Fibroblast of lung (primary cell): ENCODE measurements around the gene TH. TPM values are rescaled to one million over a fixed set of nuclear protein-coding genes. Genes with fewer than 3 reads are reported as not detected.
"Not testable (repeated sequence)": the region's sequence is repeated elsewhere in the genome, so short reads cannot be mapped to it uniquely, and the experiment has no call there.

Source experiments
- DNase-seq, 2 donors: peaks; one replicate each; pipeline versions ENCODE4 v3.0.0 to v3.0.0-alpha.2; 2010; ENCODE audit warnings: low read depth in 2 of 2
- H2AFZ ChIP-seq: 2 replicates; pipeline ENCODE4 v1.5.1; 2012; ENCODE audit warnings: low read length, control low read depth, inconsistent platforms
- H3K27ac ChIP-seq: 2 replicates; pipeline ENCODE4 v1.5.1; 2011; ENCODE audit warnings: low read length, control low read depth; ENCODE audit not compliant: insufficient read depth
- H3K27me3 ChIP-seq: 2 replicates; pipeline ENCODE4 v1.5.1; 2011; ENCODE audit warnings: mild to moderate bottlenecking, low read length; ENCODE audit not compliant: control insufficient read depth, insufficient read depth
- H3K36me3 ChIP-seq: 2 replicates; pipeline ENCODE4 v1.5.1; 2011; ENCODE audit warnings: low read length; ENCODE audit not compliant: control insufficient read depth, insufficient read depth
- H3K4me1 ChIP-seq: 2 replicates; pipeline ENCODE4 v1.5.1; 2011; ENCODE audit warnings: low read length; ENCODE audit not compliant: control insufficient read depth, insufficient read depth; ENCODE audit errors: extremely low read depth
- H3K4me2 ChIP-seq: 2 replicates; pipeline ENCODE4 v1.5.1; 2011; ENCODE audit warnings: low read length, control low read depth; ENCODE audit not compliant: insufficient read depth; ENCODE audit errors: extremely low read depth
- H3K4me3 ChIP-seq, 4 experiments: fragments of 200-600 bp in 1 of 4; sonication (generic) in 1 of 4; replicated peaks in 1 of 4; 2 replicates each; pipeline ENCODE4 v1.5.1; 2011 to 2016; ENCODE audit warnings: low read length in 4 of 4, low read depth in 3 of 4, mild to moderate bottlenecking in 3 of 4, control low read depth in 2 of 4, inconsistent platforms in 1 of 4, mixed read lengths in 1 of 4; ENCODE audit not compliant: insufficient read depth in 1 of 4; ENCODE audit errors: control extremely low read depth in 1 of 4
- H3K79me2 ChIP-seq: 2 replicates; pipeline ENCODE4 v1.5.1; 2012; ENCODE audit warnings: mild to moderate bottlenecking, low read length, inconsistent platforms; ENCODE audit not compliant: control insufficient read depth, insufficient read depth
- H3K9ac ChIP-seq: 2 replicates; pipeline ENCODE4 v1.5.1; 2011; ENCODE audit warnings: mild to moderate bottlenecking, low read length, control low read depth; ENCODE audit not compliant: insufficient read depth
- H3K9me3 ChIP-seq: 2 replicates; pipeline ENCODE4 v1.5.1; 2012; ENCODE audit warnings: low read depth, low read length; ENCODE audit not compliant: control insufficient read depth, insufficient read depth
- H4K20me1 ChIP-seq: 2 replicates; pipeline ENCODE4 v1.5.1; 2011; ENCODE audit warnings: low read length; ENCODE audit not compliant: control insufficient read depth, insufficient read depth; ENCODE audit errors: extremely low read depth
- EZH2 ChIP-seq: IDR thresholded peaks from 2 replicates; pipeline ENCODE4 v1.5.1; 2012; ENCODE audit warnings: low read length, control low read depth, mild to moderate bottlenecking; ENCODE audit errors: missing control alignments
- polyA plus RNA-seq, 2 donors: library from polyadenylated mRNA; depleted of rRNA in 1 of 2; stranded (reverse) in 1 of 2; unstranded in 1 of 2; fragments of >200 nt; gene quantifications; 2 replicates each; pipeline ENCODE4 v1.2.1, GENCODE V29; 2011 to 2012; ENCODE audit warnings: missing spikeins in 1 of 2
- total RNA-seq: library from RNA; depleted of rRNA; stranded (reverse); fragments of >200 nt; gene quantifications from 2 replicates; pipeline ENCODE4 v1.2.1, GENCODE V29; 2014
- TF ChIP-seq, protein P1 (sequence below), 2 donors: IDR thresholded peaks in 1 of 2; conservative IDR thresholded peaks in 1 of 2; 1 replicate in 1 of 2; 2 replicates in 1 of 2; pipeline ENCODE4 v1.5.1; 2011 to 2012; ENCODE audit warnings: low read length in 2 of 2, control low read depth in 1 of 2, inconsistent platforms in 1 of 2, low read depth in 1 of 2, mild to moderate bottlenecking in 1 of 2

TH gene
- total and polyA plus RNA-seq, 2 donors (not counting 1 experiment from before 2014, with no cell fraction given), result 0.17 TPM; not detected in 1

DNA sequence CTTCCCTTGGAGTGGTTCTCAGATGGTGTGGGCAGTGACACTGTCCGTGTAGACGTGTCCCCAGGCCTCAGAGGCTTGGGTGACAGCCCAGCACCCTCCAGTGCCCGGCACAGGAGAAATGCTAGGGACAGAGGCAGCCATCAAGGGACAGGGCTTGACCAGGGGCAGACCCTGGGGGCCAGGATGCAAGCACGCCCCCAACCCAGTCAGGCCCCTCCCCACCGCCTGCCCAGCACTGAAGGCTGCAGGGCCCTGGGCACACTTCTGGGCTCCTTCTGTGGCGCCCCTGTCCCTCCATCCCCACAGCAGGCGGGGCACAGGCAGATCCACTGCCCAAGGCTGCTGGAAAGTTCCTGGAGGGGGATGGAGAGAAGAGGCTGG is 43.5 kb downstream of the TH start:
- Histone ChIP-seq H3K4me3 (no peak overlapping the region), H2AFZ (no peak overlapping the region), H3K4me2 (no peak overlapping the region), H3K9ac (no peak overlapping the region), H3K36me3 (no peaks in the 10 kb centered on the region), H3K27ac (no peak overlapping the region), H4K20me1 (no peaks in the 10 kb centered on the region), H3K4me1 (no peaks in the 10 kb centered on the region), H3K9me3 (no peaks in the 10 kb centered on the region), H3K79me2 (no peaks in the 10 kb centered on the region), H3K27me3 (no peaks in the 10 kb centered on the region)
- DNase-seq, result no peak
- TF ChIP-seq EZH2, result no peak
- TF ChIP-seq, protein P1, sequence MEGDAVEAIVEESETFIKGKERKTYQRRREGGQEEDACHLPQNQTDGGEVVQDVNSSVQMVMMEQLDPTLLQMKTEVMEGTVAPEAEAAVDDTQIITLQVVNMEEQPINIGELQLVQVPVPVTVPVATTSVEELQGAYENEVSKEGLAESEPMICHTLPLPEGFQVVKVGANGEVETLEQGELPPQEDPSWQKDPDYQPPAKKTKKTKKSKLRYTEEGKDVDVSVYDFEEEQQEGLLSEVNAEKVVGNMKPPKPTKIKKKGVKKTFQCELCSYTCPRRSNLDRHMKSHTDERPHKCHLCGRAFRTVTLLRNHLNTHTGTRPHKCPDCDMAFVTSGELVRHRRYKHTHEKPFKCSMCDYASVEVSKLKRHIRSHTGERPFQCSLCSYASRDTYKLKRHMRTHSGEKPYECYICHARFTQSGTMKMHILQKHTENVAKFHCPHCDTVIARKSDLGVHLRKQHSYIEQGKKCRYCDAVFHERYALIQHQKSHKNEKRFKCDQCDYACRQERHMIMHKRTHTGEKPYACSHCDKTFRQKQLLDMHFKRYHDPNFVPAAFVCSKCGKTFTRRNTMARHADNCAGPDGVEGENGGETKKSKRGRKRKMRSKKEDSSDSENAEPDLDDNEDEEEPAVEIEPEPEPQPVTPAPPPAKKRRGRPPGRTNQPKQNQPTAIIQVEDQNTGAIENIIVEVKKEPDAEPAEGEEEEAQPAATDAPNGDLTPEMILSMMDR (conservative IDR thresholded peaks at IDR 0.05 in 1 of 2, IDR thresholded peaks at IDR 0.05 in 1 of 2; ENCODE audit: low read depth in 1 of 2, low read length in 2 of 2), result no peak

DNA sequence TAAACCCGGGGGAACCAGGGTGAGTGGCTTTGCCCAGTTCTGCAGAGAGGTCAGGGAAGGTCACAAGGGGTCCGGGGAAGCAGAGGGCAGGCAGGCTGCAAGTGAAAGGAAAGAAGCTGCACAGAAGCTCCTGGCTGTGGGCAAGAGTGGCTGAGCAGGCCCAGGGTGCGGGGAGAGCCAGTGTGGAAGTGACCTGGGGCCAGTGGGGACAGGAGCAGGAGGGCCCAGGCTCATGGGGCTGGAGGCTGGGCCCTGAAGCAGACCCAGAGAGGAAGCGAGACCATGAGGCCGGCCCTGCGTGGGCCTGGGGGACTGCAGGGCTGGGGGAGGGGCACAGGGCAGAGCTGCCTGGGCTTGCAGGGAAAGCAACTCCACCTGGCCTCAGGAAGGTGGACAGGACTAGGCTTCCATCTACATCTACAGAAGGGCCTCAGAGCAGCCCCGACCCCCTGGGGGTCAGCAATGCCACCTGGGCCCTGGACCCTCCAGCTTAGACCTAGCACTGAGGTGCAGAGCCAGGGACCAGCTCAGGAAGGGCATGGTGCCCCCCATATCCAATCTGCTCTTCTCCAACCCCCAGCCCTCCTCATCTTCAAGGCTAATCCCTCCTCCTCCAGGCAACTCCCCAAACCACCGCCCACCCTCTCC is 44.0 kb downstream of the TH start:
- no peaks in the 10 kb centered on the region for H3K4me1 ChIP-seq
- no peaks in the 10 kb centered on the region for H3K9me3 ChIP-seq
- no peak overlapping the region for H3K4me3 ChIP-seq
- DNase-seq, result no peak
- no peaks in the 10 kb centered on the region for H3K36me3 ChIP-seq
- no peaks in the 10 kb centered on the region for H3K79me2 ChIP-seq
- no peak overlapping the region for H3K27ac ChIP-seq
- no peak for TF ChIP-seq EZH2
- TF ChIP-seq, protein P1 (conservative IDR thresholded peaks at IDR 0.05 in 1 of 2, IDR thresholded peaks at IDR 0.05 in 1 of 2; ENCODE audit: low read depth in 1 of 2, low read length in 2 of 2), result no peak
- no peaks in the 10 kb centered on the region for H3K27me3 ChIP-seq
- no peak overlapping the region for H2AFZ ChIP-seq
- no peaks in the 10 kb centered on the region for H4K20me1 ChIP-seq
- H3K4me2 ChIP-seq, result no peak overlapping the region
- no peak overlapping the region for H3K9ac ChIP-seq

DNA sequence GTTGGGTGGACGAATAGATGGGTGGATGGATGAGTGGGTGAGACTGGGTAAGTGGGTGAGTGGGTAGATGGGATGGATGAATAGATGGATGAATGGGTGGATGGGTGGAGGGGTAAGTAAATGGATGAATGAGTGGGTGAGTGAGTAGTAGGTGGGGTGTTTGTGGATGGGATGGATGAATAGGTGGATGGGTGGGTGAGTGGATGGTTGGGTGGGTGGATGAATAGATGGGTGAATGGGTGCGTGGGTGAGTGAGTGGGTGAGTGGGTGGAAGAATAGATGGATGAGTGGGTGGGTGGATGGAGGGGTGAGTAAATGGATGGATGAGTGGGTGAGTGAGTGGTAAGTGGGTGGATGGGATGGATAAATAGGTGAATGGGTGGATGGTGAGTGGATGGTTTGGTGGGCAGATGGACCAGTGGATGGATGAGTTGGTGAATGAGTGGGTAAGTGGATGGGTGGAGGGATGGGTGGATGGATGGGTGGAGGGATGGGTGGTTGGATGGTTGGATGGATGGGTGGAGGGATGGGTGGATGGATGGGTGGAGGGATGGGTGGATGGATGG is 45.0 kb downstream of the TH start:
- Histone ChIP-seq H3K79me2 (no peaks in the 10 kb centered on the region), H3K9ac (no peak overlapping the region), H3K36me3 (no peaks in the 10 kb centered on the region), H3K9me3 (no peaks in the 10 kb centered on the region), H2AFZ (no peak overlapping the region), H3K27me3 (no peaks in the 10 kb centered on the region), H3K4me1 (no peaks in the 10 kb centered on the region), H4K20me1 (no peaks in the 10 kb centered on the region), H3K27ac (no peak overlapping the region), H3K4me2 (no peak overlapping the region), H3K4me3 (no peak overlapping the region)
- no peak for DNase-seq
- TF ChIP-seq, protein P1 (conservative IDR thresholded peaks at IDR 0.05 in 1 of 2, IDR thresholded peaks at IDR 0.05 in 1 of 2; ENCODE audit: low read depth in 1 of 2, low read length in 2 of 2), result no peak
- no peak for TF ChIP-seq EZH2

DNA sequence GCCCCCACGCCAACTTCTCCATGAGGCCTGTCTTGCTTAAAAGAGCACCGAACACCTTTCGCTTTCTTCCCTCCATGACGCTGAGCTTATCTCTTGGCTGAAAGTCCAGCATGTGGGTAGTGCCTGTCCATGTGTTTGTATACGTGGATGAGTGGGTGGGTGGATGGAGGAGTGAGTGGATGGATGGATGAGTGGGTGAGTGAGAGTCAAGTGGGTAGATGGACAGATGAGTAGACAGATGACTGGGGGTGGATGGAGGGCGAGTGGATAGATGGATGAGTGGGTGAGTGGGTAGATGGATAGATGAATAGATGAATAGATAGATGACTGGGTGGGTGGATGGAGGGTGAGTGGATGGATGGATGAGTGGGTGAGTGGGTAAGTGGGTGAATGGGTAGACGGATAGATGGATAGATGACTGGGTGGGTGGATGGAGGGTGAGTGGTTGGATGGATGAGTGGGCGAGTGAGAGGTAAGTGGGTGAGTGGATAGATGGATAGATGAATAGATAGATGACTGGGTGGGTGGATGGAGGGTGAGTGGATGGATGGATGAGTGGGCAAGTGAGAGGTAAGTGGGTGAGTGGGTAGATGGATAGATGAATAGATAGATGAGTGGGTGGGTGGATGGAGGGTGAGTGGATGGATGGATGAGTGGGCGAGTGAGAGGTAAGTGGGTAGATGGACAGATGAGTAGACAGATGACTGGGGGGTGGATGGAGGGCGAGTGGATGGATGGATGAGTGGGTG is 46.7 kb downstream of the TH start:
- DNase-seq, H2AFZ ChIP-seq, H3K9me3 ChIP-seq, H3K4me3 ChIP-seq, H3K9ac ChIP-seq, H3K27ac ChIP-seq, H3K36me3 ChIP-seq, H3K4me2 ChIP-seq, H3K27me3 ChIP-seq, H3K79me2 ChIP-seq, H3K4me1 ChIP-seq, H4K20me1 ChIP-seq: not testable (repeated sequence)
